ENCODE data around the gene CLEC10A.
"Not testable (repeated sequence)": the region's sequence is repeated elsewhere in the genome, so short reads cannot be mapped to it uniquely, and the experiment has no call there.

CLEC10A gene

GRCh38 chr17:7072406-7072805 is 7.6 kb downstream of the CLEC10A start:
- no peak for DNase-seq (ENCODE audit: low read depth in 2 of 2)

GRCh38 chr17:7070712-7071111 is 9.3 kb downstream of the CLEC10A start:
- no peak for DNase-seq (ENCODE audit: low read depth in 2 of 2)

GRCh38 chr17:7068268-7068667 is 11.8 kb downstream of the CLEC10A start:
- no peak for DNase-seq (ENCODE audit: low read depth in 2 of 2)

GRCh38 chr17:7067198-7067597 is 12.9 kb downstream of the CLEC10A start:
- DNase-seq (ENCODE audit: low read depth in 2 of 2): no peak

GRCh38 chr17:7064261-7064660 is 15.8 kb downstream of the CLEC10A start:
- DNase-seq (ENCODE audit: low read depth in 2 of 2): no peak

- DNase-seq (ENCODE audit: low read depth in 2 of 2): no peak
These were observed 16.4 kb downstream of the CLEC10A start for GRCh38 chr17:7063518-7064094.

GRCh38 chr17:7060165-7060891 is 19.7 kb downstream of the CLEC10A start:
- DNase-seq (ENCODE audit: low read depth in 2 of 2): no peak

- no peak for DNase-seq (ENCODE audit: low read depth in 2 of 2)
These were observed 21.1 kb downstream of the CLEC10A start for GRCh38 chr17:7058831-7059447.

- no peak for DNase-seq (ENCODE audit: low read depth in 2 of 2)
These were observed 23.7 kb downstream of the CLEC10A start for GRCh38 chr17:7056386-7056785.

- DNase-seq (ENCODE audit: low read depth in 2 of 2): not testable (repeated sequence)
These were observed 29.5 kb downstream of the CLEC10A start for GRCh38 chr17:7050583-7050982.

GRCh38 chr17:7048968-7049367 is 31.1 kb downstream of the CLEC10A start:
- DNase-seq (ENCODE audit: low read depth in 2 of 2): no peak

- no peak for DNase-seq (ENCODE audit: low read depth in 2 of 2)
These were observed 32.5 kb downstream of the CLEC10A start for GRCh38 chr17:7047566-7047965.

GRCh38 chr17:7046725-7047397 is 33.2 kb downstream of the CLEC10A start:
- DNase-seq (ENCODE audit: low read depth in 2 of 2): not testable (repeated sequence)

GRCh38 chr17:7046127-7046724 is 33.8 kb downstream of the CLEC10A start:
- no peak for DNase-seq (ENCODE audit: low read depth in 2 of 2)

GRCh38 chr17:7045492-7046126 is 34.4 kb downstream of the CLEC10A start:
- DNase-seq (ENCODE audit: low read depth in 2 of 2): no peak

GRCh38 chr17:7043497-7044198 is 36.4 kb downstream of the CLEC10A start, which contains the start of gene SLC16A11:
TSS of gene SLC16A11 (minus strand) at chr17:7044092. CDS start at chr17:7043513, 579 bp downstream.
- DNase-seq (ENCODE audit: low read depth in 2 of 2): no peak

GRCh38 chr17:7043182-7043496 is 36.9 kb downstream of the CLEC10A start:
- DNase-seq (ENCODE audit: low read depth in 2 of 2): no peak

- no peak for DNase-seq (ENCODE audit: low read depth in 2 of 2)
These were observed 37.4 kb downstream of the CLEC10A start for GRCh38 chr17:7042501-7043181.

- no peak for DNase-seq (ENCODE audit: low read depth in 2 of 2)
These were observed 38.2 kb downstream of the CLEC10A start for GRCh38 chr17:7041607-7042500.

All from stimulated activated CD4-positive, alpha-beta T cell treated with anti-CD3 and anti-CD28 coated beads, Interleukin-12 subunit alpha, Interleukin-12 subunit beta, amount 100 ng/mL, for 24 hours (primary cell).